HepG2 (cell line): Measurements from ENCODE around the gene SMARCA2. TPM values are rescaled to one million over a fixed set of nuclear protein-coding genes. Genes with fewer than 3 reads are reported as not detected.

ENCODE experiments used
- ATAC-seq: fragments of 200-7000 bp; cut with Tn5 transposase; 3 replicates; pipeline ENCODE4 v1.9.1; 2020; ENCODE audit warnings: mild to moderate bottlenecking, moderate library complexity
- BruUV-seq: library from RNA; stranded (reverse); fragments of 400-500 nt; replicated peaks from 2 replicates; lab custom pipeline; 2021; lab: Mats Ljungman, UMichigan
- CTCF ChIA-PET: fragments of 300-600 bp; formaldehyde crosslinking; extraction: SDS; loops from one replicate; lab custom pipeline; 2021; ENCODE audit warnings: low total read pairs, inconsistent platforms, low intra/inter-chr PET ratio; lab: Yijun Ruan, JAX
- POLR2A ChIA-PET: fragments of 350-600 bp; sonication (Branson Sonifier 250); formaldehyde crosslinking; loops from one replicate; lab custom pipeline; 2020; ENCODE audit warnings: antibody characterized with exemption, inconsistent platforms; lab: Yijun Ruan, JAX
- DNase-seq: peaks from one replicate; pipeline ENCODE4 v3.0.0-alpha.2; 2015; ENCODE audit warnings: low spot score
- FAIRE-seq: peaks from 3 replicates; lab custom pipeline; 2011; peaks lifted over from hg19 to GRCh38; lab: Jason Lieb, UNC
- H2AFZ ChIP-seq: one replicate; pipeline ENCODE4 v1.6.1; 2011; ENCODE audit warnings: low read length, inconsistent platforms
- H3K27ac ChIP-seq: fragments of 300-600 bp; 3 replicates; pipeline ENCODE4 v1.8.0; 2011; ENCODE audit warnings: mixed run types, mild to moderate bottlenecking, mixed read lengths, low read length, inconsistent platforms; ENCODE audit not compliant: insufficient read depth; ENCODE audit errors: extremely low read length
- H3K27me3 ChIP-seq, 2 experiments: fragments of 200-600 bp in 1 of 2; 2 replicates in 1 of 2; 3 replicates in 1 of 2; pipeline versions ENCODE4 v1.6.0 to v1.8.0; 2011; ENCODE audit warnings: low read length in 2 of 2, mild to moderate bottlenecking in 2 of 2, moderate library complexity in 2 of 2, inconsistent platforms in 1 of 2; ENCODE audit not compliant: insufficient read depth in 2 of 2, control insufficient read depth in 1 of 2
- H3K36me3 ChIP-seq, 2 experiments: fragments of 200-600 bp in 1 of 2; replicated peaks in 1 of 2; 2 replicates in 1 of 2; 3 replicates in 1 of 2; pipeline versions ENCODE4 v1.5.1 to v1.8.0; 2011; ENCODE audit warnings: low read length in 2 of 2, inconsistent platforms in 1 of 2; ENCODE audit not compliant: insufficient read depth in 2 of 2, control insufficient read depth in 1 of 2
- H3K4me1 ChIP-seq: 2 replicates; pipeline ENCODE4 v1.5.1; 2012; ENCODE audit warnings: low read length, inconsistent platforms; ENCODE audit not compliant: insufficient read depth
- H3K4me2 ChIP-seq: 2 replicates; pipeline ENCODE4 v1.6.0; 2011; ENCODE audit warnings: low read depth, low read length, inconsistent platforms
- H3K4me3 ChIP-seq, 3 experiments: fragments of 200-600 bp in 1 of 3; sonication (generic), shearing (Covaris generic) in 1 of 3; replicated peaks in 1 of 3; 2 replicates each; pipeline ENCODE4 v1.5.1; 2011 to 2016; ENCODE audit warnings: low read length in 3 of 3, inconsistent platforms in 2 of 3, low read depth in 2 of 3, mild to moderate bottlenecking in 2 of 3, control low read depth in 1 of 3, mixed read lengths in 1 of 3; ENCODE audit not compliant: insufficient read depth in 1 of 3
- H3K79me2 ChIP-seq: one replicate; pipeline ENCODE4 v1.6.1; 2011; ENCODE audit warnings: low read length, inconsistent platforms; ENCODE audit not compliant: insufficient read depth
- H3K9ac ChIP-seq: 2 replicates; pipeline ENCODE4 v1.6.0; 2011; ENCODE audit warnings: mild to moderate bottlenecking, low read depth, low read length, inconsistent platforms; ENCODE audit not compliant: insufficient read depth
- H3K9me3 ChIP-seq: 2 replicates; pipeline ENCODE4 v1.5.1; 2012; ENCODE audit warnings: mild to moderate bottlenecking, low read length
- H4K20me1 ChIP-seq: 2 replicates; pipeline ENCODE4 v1.6.0; 2011; ENCODE audit warnings: inconsistent platforms, mild to moderate bottlenecking, low read length, moderate library complexity; ENCODE audit not compliant: insufficient read depth
- CREB3 ChIP-seq: sonication (generic); formaldehyde crosslinking; IDR thresholded peaks from 2 replicates; pipeline ENCODE4 v1.5.0; 2020; ENCODE audit warnings: missing genetic modification reagents
- FOXJ3 ChIP-seq: sonication (generic); formaldehyde crosslinking; IDR thresholded peaks from 2 replicates; pipeline ENCODE4 v1.4.0; 2020; ENCODE audit warnings: missing genetic modification reagents, mild to moderate bottlenecking, borderline replicate concordance
- HNRNPL ChIP-seq: fragments of 200-400 bp; formaldehyde crosslinking; IDR thresholded peaks from 2 replicates; pipeline ENCODE4 v1.6.1; 2017; ENCODE audit warnings: mild to moderate bottlenecking, low read depth, low read length
- KAT8 ChIP-seq: IDR thresholded peaks from 2 replicates; pipeline ENCODE4 v1.6.1; 2016; ENCODE audit warnings: missing genetic modification reagents, missing compliant biosample characterization
- KLF11 ChIP-seq: IDR thresholded peaks from 2 replicates; pipeline ENCODE4 v1.6.1; 2016; ENCODE audit warnings: missing compliant biosample characterization
- ZBTB4 ChIP-seq: sonication (generic); formaldehyde crosslinking; IDR thresholded peaks from 2 replicates; pipeline ENCODE4 v1.4.0; 2020; ENCODE audit warnings: missing genetic modification reagents, mild to moderate bottlenecking, borderline replicate concordance
- ZNF317 ChIP-seq: sonication (generic); formaldehyde crosslinking; IDR thresholded peaks from 2 replicates; pipeline ENCODE4 v1.5.0; 2020; ENCODE audit warnings: mild to moderate bottlenecking, missing genetic modification reagents
- ZNF678 ChIP-seq: sonication (generic); formaldehyde crosslinking; IDR thresholded peaks from 2 replicates; pipeline ENCODE4 v1.4.0; 2020; ENCODE audit warnings: mild to moderate bottlenecking, missing genetic modification reagents
- ZNF816 ChIP-seq: sonication (generic); formaldehyde crosslinking; IDR thresholded peaks from 2 replicates; pipeline ENCODE4 v1.8.0; 2022; ENCODE audit warnings: missing genetic modification reagents, mild to moderate bottlenecking, borderline replicate concordance
- ZSCAN9 ChIP-seq: IDR thresholded peaks from 2 replicates; pipeline ENCODE4 v1.6.1; 2016; ENCODE audit warnings: borderline replicate concordance
- WGBS: methylation state at CpG from one replicate; pipeline ENCODE4 v1.1.6; 2017; ENCODE audit warnings: low lambda C conversion rate; 5-methylcytosine and 5-hydroxymethylcytosine counted together
- in situ Hi-C: cut with HindIII; loops from 2 replicates; pipeline ENCODE4 v1.10.0; 2017; ENCODE audit warnings: low pct_unique_long_range_greater_than_20kb; ENCODE audit not compliant: extremely low pct_ligation_motif_present
- intact Hi-C: fragments of 100-400 bp; cut with micrococcal nuclease; formaldehyde crosslinking; loops from one replicate; pipeline ENCODE4 v1.10.0; 2022; ENCODE audit not compliant: unreplicated experiment
- polyA plus RNA-seq, 8 experiments: library from polyadenylated mRNA; depleted of rRNA in 3 of 8; stranded (reverse) in 7 of 8; unstranded in 1 of 8; fragments of >200 nt; fragmentation: Illumina TruSeq in 4 of 8; extraction: Trizol in 4 of 8; gene quantifications; 2 replicates each; pipeline versions ENCODE4 v1.2.1 to v1.2.3, GENCODE V29; 2011 to 2016; ENCODE audit warnings: low read depth in 4 of 8, missing spikeins in 1 of 8, mixed read lengths in 1 of 8; ENCODE audit not compliant: insufficient read depth in 1 of 8
- total RNA-seq, 5 experiments: library from RNA; depleted of rRNA; stranded (reverse); fragments of >200 nt; fragmentation: Illumina TruSeq; extraction: Trizol; gene quantifications; 2 replicates each; pipeline ENCODE4 v1.2.3, GENCODE V29; 2016; ENCODE audit warnings: low read depth in 1 of 5

Gene SMARCA2
- total and polyA plus RNA-seq, 2 of the 13 experiments (the other 11 are each of a cell fraction or from before 2014, with no cell fraction given): 22.5 to 23.7 TPM

- FAIRE-seq: no peak
These were observed 139.6 kb downstream of the SMARCA2 start for GRCh38 chr9:2154731-2155130.

More at GRCh38 chr9:2154731-2155130, 139.6 kb downstream of the SMARCA2 start:
- WGBS: 88% methylated on average over 3 of the region's 3 CpGs
- intact Hi-C loops (no loop called here), in situ Hi-C loops (no loop called here)
- Histone ChIP-seq H3K4me3 (no peak overlapping the region), H3K4me1 (0 out of 2 replicates have a peak, but pooled peaks cover 11% of the 10 kb centered on the region), H3K79me2 (no peaks in the 10 kb centered on the region), H2AFZ (no peak overlapping the region), H3K4me2 (no peak overlapping the region), H3K9me3 (no peaks in the 10 kb centered on the region), H4K20me1 (no peaks in the 10 kb centered on the region; the same call in 1 of the 2 replicates), H3K27me3 (no peaks in the 10 kb centered on the region), H3K36me3 (no peaks in the 10 kb centered on the region), H3K27ac (no peak overlapping the region), H3K9ac (no peak overlapping the region)
- TF ChIP-seq ZBTB4 (CRISPR knock-in tag) (no peak), ZNF317 (CRISPR knock-in tag) (no peak), ZNF678 (CRISPR knock-in tag) (no peak), FOXJ3 (CRISPR knock-in tag) (no peak), KAT8 (CRISPR knock-in tag) (no peak), KLF11 (no peak), CREB3 (no peak), ZSCAN9 (CRISPR knock-in tag) (no peak), ZNF816 (no peak), HNRNPL (no peak)
- ChIA-PET POLR2A (no interaction called here), CTCF (no interaction called here)
- DNase-seq (no peak), ATAC-seq (no peak)
- BruUV-seq: no TSS peak
